HepG2 (cell line): ENCODE measurements around the gene RASSF9.

Source experiments
- AGO1 ChIP-seq: fragments of 200-400 bp; formaldehyde crosslinking; IDR thresholded peaks from 2 replicates; pipeline ENCODE4 v1.6.1; 2017; ENCODE audit warnings: mild to moderate bottlenecking, low read depth, low read length, moderate library complexity; ENCODE audit not compliant: poor library complexity, severe bottlenecking
- MEIS1 ChIP-seq: sonication (generic); formaldehyde crosslinking; IDR thresholded peaks from 2 replicates; pipeline ENCODE4 v1.9.0; 2021; ENCODE audit warnings: mild to moderate bottlenecking, missing genetic modification reagents, moderate library complexity, borderline replicate concordance
- SP4 ChIP-seq: sonication (generic); formaldehyde crosslinking; IDR thresholded peaks from 2 replicates; pipeline ENCODE4 v1.8.1; 2023; ENCODE audit warnings: mild to moderate bottlenecking, missing genetic modification reagents
- ZSCAN25 ChIP-seq: sonication (generic); formaldehyde crosslinking; IDR thresholded peaks from 2 replicates; pipeline ENCODE4 v1.8.0; 2022; ENCODE audit warnings: mild to moderate bottlenecking, missing genetic modification reagents
- ZXDC ChIP-seq: sonication (generic); formaldehyde crosslinking; IDR thresholded peaks from 2 replicates; pipeline ENCODE4 v1.5.0; 2020; ENCODE audit warnings: mild to moderate bottlenecking, missing genetic modification reagents
- TF ChIP-seq, protein P1 (sequence below): sonication (generic); formaldehyde crosslinking; IDR thresholded peaks from 2 replicates; pipeline ENCODE4 v1.5.0; 2020; ENCODE audit warnings: mild to moderate bottlenecking, missing genetic modification reagents, moderate library complexity
- TF ChIP-seq, protein P2 (sequence below): IDR thresholded peaks from 2 replicates; pipeline ENCODE4 v1.6.1; 2016; ENCODE audit warnings: missing compliant biosample characterization, missing genetic modification reagents, borderline replicate concordance
- TF ChIP-seq, protein P3 (sequence below): sonication (generic); formaldehyde crosslinking; conservative IDR thresholded peaks from 2 replicates; pipeline ENCODE4 v1.4.0; 2020; ENCODE audit warnings: missing genetic modification reagents

- TF ChIP-seq, protein P1, sequence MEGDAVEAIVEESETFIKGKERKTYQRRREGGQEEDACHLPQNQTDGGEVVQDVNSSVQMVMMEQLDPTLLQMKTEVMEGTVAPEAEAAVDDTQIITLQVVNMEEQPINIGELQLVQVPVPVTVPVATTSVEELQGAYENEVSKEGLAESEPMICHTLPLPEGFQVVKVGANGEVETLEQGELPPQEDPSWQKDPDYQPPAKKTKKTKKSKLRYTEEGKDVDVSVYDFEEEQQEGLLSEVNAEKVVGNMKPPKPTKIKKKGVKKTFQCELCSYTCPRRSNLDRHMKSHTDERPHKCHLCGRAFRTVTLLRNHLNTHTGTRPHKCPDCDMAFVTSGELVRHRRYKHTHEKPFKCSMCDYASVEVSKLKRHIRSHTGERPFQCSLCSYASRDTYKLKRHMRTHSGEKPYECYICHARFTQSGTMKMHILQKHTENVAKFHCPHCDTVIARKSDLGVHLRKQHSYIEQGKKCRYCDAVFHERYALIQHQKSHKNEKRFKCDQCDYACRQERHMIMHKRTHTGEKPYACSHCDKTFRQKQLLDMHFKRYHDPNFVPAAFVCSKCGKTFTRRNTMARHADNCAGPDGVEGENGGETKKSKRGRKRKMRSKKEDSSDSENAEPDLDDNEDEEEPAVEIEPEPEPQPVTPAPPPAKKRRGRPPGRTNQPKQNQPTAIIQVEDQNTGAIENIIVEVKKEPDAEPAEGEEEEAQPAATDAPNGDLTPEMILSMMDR = no peak
- TF ChIP-seq MEIS1 (CRISPR knock-in tag) (no peak), ZSCAN25 (CRISPR knock-in tag) (no peak), SP4 (no peak), AGO1 (no peak), ZXDC (no peak)
- TF ChIP-seq, protein P2, sequence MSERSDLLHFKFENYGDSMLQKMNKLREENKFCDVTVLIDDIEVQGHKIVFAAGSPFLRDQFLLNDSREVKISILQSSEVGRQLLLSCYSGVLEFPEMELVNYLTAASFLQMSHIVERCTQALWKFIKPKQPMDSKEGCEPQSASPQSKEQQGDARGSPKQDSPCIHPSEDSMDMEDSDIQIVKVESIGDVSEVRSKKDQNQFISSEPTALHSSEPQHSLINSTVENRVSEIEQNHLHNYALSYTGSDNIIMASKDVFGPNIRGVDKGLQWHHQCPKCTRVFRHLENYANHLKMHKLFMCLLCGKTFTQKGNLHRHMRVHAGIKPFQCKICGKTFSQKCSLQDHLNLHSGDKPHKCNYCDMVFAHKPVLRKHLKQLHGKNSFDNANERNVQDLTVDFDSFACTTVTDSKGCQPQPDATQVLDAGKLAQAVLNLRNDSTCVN (CRISPR knock-in tag) = no peak
- TF ChIP-seq, protein P3, sequence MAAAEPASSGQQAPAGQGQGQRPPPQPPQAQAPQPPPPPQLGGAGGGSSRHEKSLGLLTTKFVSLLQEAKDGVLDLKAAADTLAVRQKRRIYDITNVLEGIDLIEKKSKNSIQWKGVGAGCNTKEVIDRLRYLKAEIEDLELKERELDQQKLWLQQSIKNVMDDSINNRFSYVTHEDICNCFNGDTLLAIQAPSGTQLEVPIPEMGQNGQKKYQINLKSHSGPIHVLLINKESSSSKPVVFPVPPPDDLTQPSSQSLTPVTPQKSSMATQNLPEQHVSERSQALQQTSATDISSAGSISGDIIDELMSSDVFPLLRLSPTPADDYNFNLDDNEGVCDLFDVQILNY = no peak
Measured at GRCh38 chr12:85759091-85759490, 77.1 kb downstream of the RASSF9 start.
